ENCODE measurements around the gene CTSA.

The CTSA gene

GRCh38 chr20:45940053-45940452 is 48.9 kb downstream of the CTSA start:
- no peak overlapping the region for H3K4me3 ChIP-seq (ENCODE audit: low read depth, low read length, poor library complexity, severe bottlenecking)
- peaks cover 67% of the 10 kb centered on the region for H3K36me3 ChIP-seq (ENCODE audit: insufficient read depth, low read length)
- no peak overlapping the region for H2AFZ ChIP-seq (ENCODE audit: low read length)
- no peaks in the 10 kb centered on the region for H4K20me1 ChIP-seq (ENCODE audit: insufficient read depth, low read length)
- no peak overlapping the region for H3K27ac ChIP-seq (ENCODE audit: low read depth, low read length, poor library complexity, severe bottlenecking)
- H3K4me1 ChIP-seq (ENCODE audit: insufficient read depth, low read length, severe bottlenecking): peaks cover 5% of the 10 kb centered on the region
- no peak overlapping the region for H3K4me2 ChIP-seq (ENCODE audit: low read length)
- no peaks in the 10 kb centered on the region for H3K27me3 ChIP-seq (ENCODE audit: insufficient read depth, low read length)
- H3K9ac ChIP-seq (ENCODE audit: low read length): no peak overlapping the region
- TF ChIP-seq, protein P1, sequence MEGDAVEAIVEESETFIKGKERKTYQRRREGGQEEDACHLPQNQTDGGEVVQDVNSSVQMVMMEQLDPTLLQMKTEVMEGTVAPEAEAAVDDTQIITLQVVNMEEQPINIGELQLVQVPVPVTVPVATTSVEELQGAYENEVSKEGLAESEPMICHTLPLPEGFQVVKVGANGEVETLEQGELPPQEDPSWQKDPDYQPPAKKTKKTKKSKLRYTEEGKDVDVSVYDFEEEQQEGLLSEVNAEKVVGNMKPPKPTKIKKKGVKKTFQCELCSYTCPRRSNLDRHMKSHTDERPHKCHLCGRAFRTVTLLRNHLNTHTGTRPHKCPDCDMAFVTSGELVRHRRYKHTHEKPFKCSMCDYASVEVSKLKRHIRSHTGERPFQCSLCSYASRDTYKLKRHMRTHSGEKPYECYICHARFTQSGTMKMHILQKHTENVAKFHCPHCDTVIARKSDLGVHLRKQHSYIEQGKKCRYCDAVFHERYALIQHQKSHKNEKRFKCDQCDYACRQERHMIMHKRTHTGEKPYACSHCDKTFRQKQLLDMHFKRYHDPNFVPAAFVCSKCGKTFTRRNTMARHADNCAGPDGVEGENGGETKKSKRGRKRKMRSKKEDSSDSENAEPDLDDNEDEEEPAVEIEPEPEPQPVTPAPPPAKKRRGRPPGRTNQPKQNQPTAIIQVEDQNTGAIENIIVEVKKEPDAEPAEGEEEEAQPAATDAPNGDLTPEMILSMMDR (IDR thresholded peaks at IDR 0.05; ENCODE audit: low read length): no peak
- TF ChIP-seq EZH2 (IDR thresholded peaks at IDR 0.05; ENCODE audit: borderline replicate concordance, low read length): no peak
- peaks cover 7% of the 10 kb centered on the region for H3K79me2 ChIP-seq (ENCODE audit: insufficient read depth, low read length)
- no peaks in the 10 kb centered on the region for H3K9me3 ChIP-seq (ENCODE audit: low read length)
- no peaks in the 10 kb centered on the region for H3K9me2 ChIP-seq (ENCODE audit: low read depth, low read length)
- no peaks in the 10 kb centered on the region for H3F3A ChIP-seq (ENCODE audit: insufficient read depth, low read length)

- H3K9me2 ChIP-seq (ENCODE audit: low read depth, low read length): no peaks in the 10 kb centered on the region
- H3K27me3 ChIP-seq (ENCODE audit: insufficient read depth, low read length): no peaks in the 10 kb centered on the region
- H3K4me1 ChIP-seq (ENCODE audit: insufficient read depth, low read length, severe bottlenecking): peaks cover 5% of the 10 kb centered on the region
- H4K20me1 ChIP-seq (ENCODE audit: insufficient read depth, low read length): no peaks in the 10 kb centered on the region
- H3K9me3 ChIP-seq (ENCODE audit: low read length): no peaks in the 10 kb centered on the region
- H2AFZ ChIP-seq (ENCODE audit: low read length): no peak overlapping the region
- H3K9ac ChIP-seq (ENCODE audit: low read length): no peak overlapping the region
- H3K4me3 ChIP-seq (ENCODE audit: low read depth, low read length, poor library complexity, severe bottlenecking): no peak overlapping the region
- H3K79me2 ChIP-seq (ENCODE audit: insufficient read depth, low read length): peaks cover 5% of the 10 kb centered on the region
- H3K27ac ChIP-seq (ENCODE audit: low read depth, low read length, poor library complexity, severe bottlenecking): no peak overlapping the region
- TF ChIP-seq EZH2 (IDR thresholded peaks at IDR 0.05; ENCODE audit: borderline replicate concordance, low read length): no peak
- TF ChIP-seq, protein P1 (IDR thresholded peaks at IDR 0.05; ENCODE audit: low read length): no peak
- peaks cover 72% of the 10 kb centered on the region for H3K36me3 ChIP-seq (ENCODE audit: insufficient read depth, low read length)
- no peaks in the 10 kb centered on the region for H3F3A ChIP-seq (ENCODE audit: insufficient read depth, low read length)
- H3K4me2 ChIP-seq (ENCODE audit: low read length): no peak overlapping the region
Observed at GRCh38 chr20:45940469-45940868, 49.3 kb downstream of the CTSA start.

- no peaks in the 10 kb centered on the region for H4K20me1 ChIP-seq (ENCODE audit: insufficient read depth, low read length)
Observed at GRCh38 chr20:45943613-45944012, 52.5 kb downstream of the CTSA start.

More at GRCh38 chr20:45943613-45944012, 52.5 kb downstream of the CTSA start:
- Histone ChIP-seq H3K27me3 (ENCODE audit: insufficient read depth, low read length) (no peaks in the 10 kb centered on the region), H3K4me2 (ENCODE audit: low read length) (no peak overlapping the region), H3K9me2 (ENCODE audit: low read depth, low read length) (no peaks in the 10 kb centered on the region), H3K9ac (ENCODE audit: low read length) (no peak overlapping the region), H3K4me3 (ENCODE audit: low read depth, low read length, poor library complexity, severe bottlenecking) (no peak overlapping the region), H3K4me1 (ENCODE audit: insufficient read depth, low read length, severe bottlenecking) (no peaks in the 10 kb centered on the region), H3K79me2 (ENCODE audit: insufficient read depth, low read length) (no peaks in the 10 kb centered on the region), H3K27ac (ENCODE audit: low read depth, low read length, poor library complexity, severe bottlenecking) (no peak overlapping the region), H3K9me3 (ENCODE audit: low read length) (no peaks in the 10 kb centered on the region), H3F3A (ENCODE audit: insufficient read depth, low read length) (no peaks in the 10 kb centered on the region), H3K36me3 (ENCODE audit: insufficient read depth, low read length) (peaks cover 86% of the 10 kb centered on the region), H2AFZ (ENCODE audit: low read length) (no peak overlapping the region)
- TF ChIP-seq EZH2 (IDR thresholded peaks at IDR 0.05; ENCODE audit: borderline replicate concordance, low read length): no peak
- TF ChIP-seq, protein P1 (IDR thresholded peaks at IDR 0.05; ENCODE audit: low read length): no peak

Data from OCI-LY1 (cell line).